GM19099 (cell line): Measurements from ENCODE around the gene TGIF2.

Experiments
- POLR2A ChIP-seq: IDR thresholded peaks from 3 replicates; pipeline ENCODE4 v1.6.1; 2011; ENCODE audit warnings: low read depth; ENCODE audit not compliant: insufficient read length; ENCODE audit errors: extremely low read depth

The TGIF2 gene

GRCh38 chr20:36624944-36625324 is 51.5 kb downstream of the TGIF2 start:
- no peak for TF ChIP-seq POLR2A

- no peak for TF ChIP-seq POLR2A
These were observed 54.7 kb downstream of the TGIF2 start for GRCh38 chr20:36628076-36628475.

- no peak for TF ChIP-seq POLR2A
These were observed 56.6 kb downstream of the TGIF2 start for GRCh38 chr20:36629719-36630681.

GRCh38 chr20:36631646-36632045 is 58.2 kb downstream of the TGIF2 start:
- TF ChIP-seq POLR2A = no peak

- TF ChIP-seq POLR2A = no peak
These were observed 58.7 kb downstream of the TGIF2 start for GRCh38 chr20:36632147-36632486.

- no peak for TF ChIP-seq POLR2A
These were observed 59.3 kb downstream of the TGIF2 start for GRCh38 chr20:36632487-36633284.

GRCh38 chr20:36633285-36633772 is 59.9 kb downstream of the TGIF2 start:
- TF ChIP-seq POLR2A = no peak

GRCh38 chr20:36634342-36634741 is 60.9 kb downstream of the TGIF2 start:
- no peak for TF ChIP-seq POLR2A

GRCh38 chr20:36641506-36641843 is 68.1 kb downstream of the TGIF2 start:
- TF ChIP-seq POLR2A = no peak

- TF ChIP-seq POLR2A = no peak
These were observed 68.7 kb downstream of the TGIF2 start for GRCh38 chr20:36642136-36642535.
